Adrenal gland (tissue), 5 donors: Measurements from ENCODE around the gene ADAMTS9.

Experiments used
- POLR2A ChIP-seq, 2 donors: fragments of 450-650 bp; IDR thresholded peaks; one replicate each; pipeline ENCODE4 v1.6.1; 2017; ENCODE audit warnings: antibody characterized with exemption in 2 of 2, mild to moderate bottlenecking in 2 of 2, moderate library complexity in 1 of 2
- TF ChIP-seq, protein P1 (sequence below), 6 experiments: fragments of 450-650 bp in 4 of 6; fragments of 200-600 bp in 2 of 6; sonication (generic) in 1 of 6; IDR thresholded peaks; 1 replicate in 5 of 6; 2 replicates in 1 of 6; pipeline versions ENCODE4 v1.5.1 to v1.8.0; 2016 to 2021; ENCODE audit warnings: antibody characterized with exemption in 6 of 6, mild to moderate bottlenecking in 2 of 6, moderate library complexity in 1 of 6
- donor health status: DM: no; HTN: no; CAD: no.

DNA sequence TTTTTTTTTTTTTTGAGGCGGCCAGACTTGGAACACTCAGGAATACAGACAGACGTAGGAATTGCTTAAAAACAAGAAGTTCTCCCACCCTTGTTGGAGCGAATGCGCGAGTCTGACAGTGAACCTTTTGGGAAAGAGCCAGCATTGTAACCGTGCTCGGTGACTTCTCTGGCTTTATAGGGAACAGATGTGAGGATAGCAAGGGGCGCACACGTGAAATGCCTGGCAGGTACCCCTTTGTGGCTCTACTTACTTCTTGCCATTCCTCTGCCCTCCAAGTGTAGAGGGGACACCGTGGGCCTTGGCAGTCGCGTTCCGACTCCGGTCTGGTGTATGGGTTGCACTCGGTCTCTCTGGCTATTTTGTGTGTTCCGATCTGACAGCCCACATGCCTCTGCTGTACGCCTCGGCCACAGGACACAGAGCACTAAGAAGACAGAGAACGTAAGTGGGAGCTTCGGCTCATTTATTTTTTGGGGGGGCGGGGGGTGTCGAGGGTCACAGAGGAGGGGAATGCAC lies 126.4 kb downstream of the ADAMTS9 start:
- TF ChIP-seq, protein P1, sequence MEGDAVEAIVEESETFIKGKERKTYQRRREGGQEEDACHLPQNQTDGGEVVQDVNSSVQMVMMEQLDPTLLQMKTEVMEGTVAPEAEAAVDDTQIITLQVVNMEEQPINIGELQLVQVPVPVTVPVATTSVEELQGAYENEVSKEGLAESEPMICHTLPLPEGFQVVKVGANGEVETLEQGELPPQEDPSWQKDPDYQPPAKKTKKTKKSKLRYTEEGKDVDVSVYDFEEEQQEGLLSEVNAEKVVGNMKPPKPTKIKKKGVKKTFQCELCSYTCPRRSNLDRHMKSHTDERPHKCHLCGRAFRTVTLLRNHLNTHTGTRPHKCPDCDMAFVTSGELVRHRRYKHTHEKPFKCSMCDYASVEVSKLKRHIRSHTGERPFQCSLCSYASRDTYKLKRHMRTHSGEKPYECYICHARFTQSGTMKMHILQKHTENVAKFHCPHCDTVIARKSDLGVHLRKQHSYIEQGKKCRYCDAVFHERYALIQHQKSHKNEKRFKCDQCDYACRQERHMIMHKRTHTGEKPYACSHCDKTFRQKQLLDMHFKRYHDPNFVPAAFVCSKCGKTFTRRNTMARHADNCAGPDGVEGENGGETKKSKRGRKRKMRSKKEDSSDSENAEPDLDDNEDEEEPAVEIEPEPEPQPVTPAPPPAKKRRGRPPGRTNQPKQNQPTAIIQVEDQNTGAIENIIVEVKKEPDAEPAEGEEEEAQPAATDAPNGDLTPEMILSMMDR (IDR thresholded peaks at IDR 0.05), result no peak
- no peak for TF ChIP-seq POLR2A (IDR thresholded peaks at IDR 0.05)
